Activated CD4-positive, alpha-beta T cell treated with anti-CD3 and anti-CD28 coated beads, Interleukin-2, amount 50 U/mL, for 24 hours (primary cell): ENCODE results near the gene C1QTNF1.

Source experiments
- DNase-seq, 2 donors: peaks; one replicate each; pipeline ENCODE4 v3.0.0-alpha.2; 2020; ENCODE audit warnings: low read depth in 1 of 2, low spot score in 1 of 2

Gene C1QTNF1

DNA sequence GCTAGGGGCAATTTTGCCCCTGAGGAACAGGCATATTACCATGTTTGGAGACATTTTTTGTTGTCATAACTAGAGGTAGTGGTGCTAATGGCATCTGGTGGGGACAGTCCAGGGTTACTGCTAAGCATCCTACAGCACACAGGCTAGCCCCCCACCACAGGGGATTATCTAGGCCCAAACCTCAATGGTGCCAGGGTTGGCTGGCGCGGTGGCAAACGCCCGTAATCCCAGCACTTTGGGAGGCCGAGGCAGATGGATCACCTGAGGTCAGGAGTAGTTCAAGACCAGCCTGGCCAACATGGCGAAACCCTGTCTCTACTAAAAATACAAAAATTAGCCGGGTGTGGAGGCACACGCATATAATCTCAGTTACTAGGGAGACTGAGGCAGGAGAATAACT is 15.2 kb downstream of the C1QTNF1 start:
- DNase-seq, result no peak

DNA sequence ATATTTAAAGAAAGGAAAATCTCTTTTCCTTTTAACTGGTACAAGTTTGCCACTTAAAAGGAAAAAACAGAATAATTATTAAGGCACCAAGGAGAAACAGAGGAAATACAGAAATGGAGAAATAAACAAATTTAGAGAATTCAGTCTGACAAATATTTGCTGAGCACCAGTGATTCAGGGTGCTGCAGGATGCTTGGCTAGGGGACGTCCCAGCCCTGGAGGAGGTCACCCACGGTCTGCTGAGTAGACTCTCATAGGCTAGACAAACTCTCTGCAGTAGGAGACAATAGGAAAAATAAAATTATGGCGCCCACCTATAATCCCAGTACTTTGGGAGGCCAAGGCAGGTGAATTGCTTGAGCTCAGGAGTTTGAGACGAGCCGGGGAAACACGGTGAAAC is 15.9 kb downstream of the C1QTNF1 start:
- DNase-seq, result no peak

DNA sequence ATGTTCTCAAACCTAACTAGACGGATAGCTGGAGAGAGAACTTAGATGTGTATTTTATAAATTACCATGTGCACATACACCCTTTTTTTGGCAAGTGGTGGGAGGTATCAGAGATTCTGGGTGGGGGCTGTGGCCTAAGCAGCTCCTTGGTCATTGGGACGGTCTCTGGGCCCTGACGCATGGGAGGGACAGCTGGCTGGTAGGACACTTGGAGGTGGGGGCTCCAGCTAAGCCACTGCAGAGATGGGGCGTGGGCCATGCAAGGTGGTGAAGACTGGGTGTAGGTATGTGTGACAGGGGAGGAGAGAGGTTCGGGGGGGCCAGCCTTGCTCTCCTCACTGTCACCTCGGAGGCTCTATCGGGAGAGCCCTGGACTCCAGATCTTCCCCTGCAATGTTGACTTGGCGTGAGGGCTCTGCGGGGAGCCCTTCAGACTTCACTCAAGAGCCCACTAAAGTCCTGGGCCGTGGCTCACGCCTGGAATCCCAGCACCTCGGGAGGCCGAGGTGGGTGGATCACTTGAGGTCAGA is 17.1 kb downstream of the C1QTNF1 start:
- DNase-seq, result no peak

DNA sequence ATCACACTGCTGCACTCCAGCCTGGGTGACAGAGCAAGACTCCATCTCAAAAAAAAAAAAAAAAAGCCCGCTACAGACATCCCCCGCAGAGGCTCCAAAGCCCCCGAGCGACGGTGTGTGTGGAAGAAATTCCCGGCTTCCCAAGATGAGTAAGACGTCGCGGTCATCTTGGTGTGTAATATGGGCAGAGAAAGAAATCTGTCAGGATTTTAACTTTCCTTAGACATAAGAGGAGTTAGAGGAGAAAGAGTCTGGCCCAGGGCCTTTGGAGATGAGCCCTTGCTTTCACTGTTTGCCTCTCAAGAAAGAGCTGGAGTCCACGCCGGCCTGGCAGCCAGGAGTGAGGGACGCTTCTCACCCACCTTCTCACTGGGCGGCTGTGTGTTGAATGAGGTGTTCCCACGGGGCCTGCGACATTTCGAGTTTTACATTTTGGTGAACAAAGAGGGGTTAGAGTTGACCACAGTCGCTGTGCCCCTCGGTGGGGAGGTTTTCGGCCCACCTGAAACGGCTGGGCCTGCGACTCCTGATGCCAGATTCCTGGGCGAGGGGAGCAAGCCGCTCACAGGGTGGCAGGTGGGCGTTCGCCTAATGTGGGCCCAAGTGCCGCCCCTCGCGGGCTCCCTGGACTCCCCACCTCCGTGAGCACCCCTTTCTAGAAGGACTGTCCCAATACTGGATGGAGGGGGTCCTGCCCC is 17.9 kb downstream of the C1QTNF1 start:
- no peak for DNase-seq

DNA sequence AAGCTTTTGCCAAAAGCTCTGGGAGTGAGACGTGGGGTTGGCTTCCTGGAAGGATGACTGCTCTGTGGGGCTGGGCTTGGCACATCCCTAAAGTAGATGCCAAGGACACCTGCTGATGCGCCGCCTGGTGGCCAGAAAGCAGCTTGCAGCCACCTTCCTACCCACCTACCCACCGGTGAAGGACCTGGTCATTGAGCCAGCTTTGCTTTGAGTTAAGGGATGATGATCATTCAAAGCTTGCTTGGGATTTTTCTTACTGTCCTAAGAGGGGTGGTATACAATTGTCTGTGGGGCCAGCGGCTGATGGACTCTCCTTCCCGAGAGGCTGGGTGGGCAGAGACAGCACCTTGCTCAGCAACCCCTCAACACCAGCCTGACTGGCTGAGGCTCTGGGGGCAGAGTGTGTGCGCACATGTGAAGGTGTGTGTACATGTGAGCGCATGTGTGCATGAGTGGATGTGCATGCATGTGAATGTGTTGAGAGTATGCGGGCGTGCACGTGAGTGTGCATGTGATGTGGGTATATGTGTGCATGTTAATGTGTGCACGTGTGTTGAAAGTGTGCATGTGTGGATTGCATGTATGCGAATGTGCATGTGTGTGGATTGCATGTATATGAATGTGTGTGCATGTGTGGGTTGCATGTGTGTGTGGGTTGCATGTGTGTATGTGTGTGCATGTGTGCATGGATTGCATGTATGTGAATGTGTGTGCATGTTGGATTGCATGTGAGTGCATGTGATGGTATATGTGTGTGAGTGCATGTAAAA is 18.6 kb downstream of the C1QTNF1 start:
- peak; percentile 49 to 51 for DNase-seq

DNA sequence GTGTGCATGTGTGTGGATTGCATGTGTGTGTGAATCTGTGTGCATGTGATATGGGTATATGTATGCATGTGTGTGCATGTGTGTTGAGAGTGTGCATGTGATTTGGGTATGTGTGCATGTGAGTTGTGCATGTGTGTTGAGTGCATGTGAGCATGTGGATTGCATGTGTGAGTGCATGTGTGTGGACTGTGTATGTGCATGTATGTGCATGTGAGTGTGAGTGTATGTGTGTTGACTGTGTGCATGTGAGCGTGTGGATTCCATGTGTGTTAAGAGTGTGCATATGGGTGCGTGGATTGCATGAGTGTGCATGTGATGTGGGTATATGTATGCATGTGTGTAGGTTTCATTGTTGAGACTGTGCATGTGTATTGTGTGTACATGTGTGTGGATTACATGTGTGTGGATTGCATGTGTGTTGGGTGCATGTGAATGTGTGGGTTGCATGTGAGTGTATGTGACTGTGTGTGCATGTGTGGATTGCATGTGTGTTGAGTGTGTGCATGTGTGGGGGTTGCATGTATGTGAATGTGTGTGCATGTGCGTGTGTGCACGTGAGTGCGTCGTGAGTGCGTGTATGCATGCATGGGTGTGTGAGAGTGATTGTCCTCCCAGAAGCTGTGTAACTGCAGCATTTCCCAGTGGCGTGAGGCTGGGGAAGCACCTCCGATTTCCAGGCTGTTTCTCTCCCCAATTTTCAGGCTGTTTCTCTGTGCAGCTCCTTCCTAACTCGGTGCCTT is 19.4 kb downstream of the C1QTNF1 start:
- DNase-seq, result no peak

DNA sequence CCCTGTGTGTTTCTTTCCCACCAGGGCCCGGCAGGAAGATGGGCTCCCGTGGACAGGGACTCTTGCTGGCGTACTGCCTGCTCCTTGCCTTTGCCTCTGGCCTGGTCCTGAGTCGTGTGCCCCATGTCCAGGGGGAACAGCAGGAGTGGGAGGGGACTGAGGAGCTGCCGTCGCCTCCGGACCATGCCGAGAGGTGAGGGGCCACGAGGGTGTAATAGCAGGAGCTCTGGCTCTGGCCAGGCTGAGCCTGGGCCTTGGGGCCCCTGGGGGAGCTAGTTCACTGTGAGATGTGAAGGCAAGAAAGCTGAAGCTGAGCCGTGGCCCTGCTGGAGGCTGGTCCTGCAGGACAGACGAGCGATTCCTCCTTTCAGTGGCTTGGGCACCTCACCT is 20.0 kb downstream of the C1QTNF1 start:
- no peak for DNase-seq

DNA sequence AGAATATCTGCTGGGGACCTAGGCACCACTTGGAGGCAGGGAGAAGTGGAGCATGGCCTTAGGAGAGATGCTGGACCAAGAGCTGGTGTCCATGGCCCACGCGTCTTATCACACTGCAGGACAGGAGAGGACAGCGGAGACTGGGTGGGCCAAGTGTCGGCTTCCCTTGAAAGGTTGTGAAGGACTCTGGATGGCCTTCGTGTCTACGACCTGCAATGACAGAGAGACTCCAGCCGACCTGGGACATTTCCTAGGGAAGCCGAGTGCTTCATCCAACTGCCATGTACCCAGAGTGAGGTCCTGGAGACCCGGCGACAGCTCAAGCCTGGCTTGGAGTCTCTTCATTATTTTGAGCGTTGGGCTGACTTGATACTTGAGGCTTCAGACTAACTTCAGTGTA is 20.5 kb downstream of the C1QTNF1 start:
- DNase-seq, result no peak

DNA sequence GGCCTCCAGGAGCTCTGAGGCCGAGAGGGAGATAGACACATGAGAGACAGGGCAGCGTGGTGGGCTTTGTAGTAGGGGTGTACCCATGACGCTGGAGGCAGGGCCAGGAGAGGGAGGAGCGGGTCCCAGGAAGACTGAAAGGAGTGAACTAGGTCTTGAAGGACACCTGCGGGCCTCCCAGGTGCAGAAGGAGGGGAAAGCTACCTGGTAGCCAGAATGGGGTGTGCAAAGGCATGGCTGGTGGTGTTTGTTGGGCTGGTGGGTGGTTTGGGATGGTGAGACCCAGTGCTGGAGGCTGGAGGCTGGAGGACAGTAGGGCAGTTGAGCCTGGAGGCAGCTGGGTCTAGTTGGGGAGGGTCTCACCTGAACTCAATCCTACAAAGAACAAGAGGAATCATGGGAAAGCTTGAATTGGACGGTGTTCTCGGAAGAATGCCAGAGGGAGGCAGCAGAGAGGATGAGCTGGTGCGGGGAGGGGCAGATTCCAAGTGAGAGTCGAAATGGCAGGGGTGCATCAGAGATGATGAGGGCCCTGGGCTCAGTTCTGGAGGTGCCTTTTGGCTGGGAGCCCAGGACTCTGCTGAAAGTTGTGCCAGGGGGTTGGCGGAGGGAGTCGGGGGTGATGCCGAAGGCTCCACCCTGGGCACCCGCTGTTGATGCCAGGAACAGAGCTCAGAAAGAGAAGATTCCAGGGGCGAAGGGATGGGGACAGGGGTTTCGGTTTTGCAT is 21.2 kb downstream of the C1QTNF1 start:
- DNase-seq, result no peak

DNA sequence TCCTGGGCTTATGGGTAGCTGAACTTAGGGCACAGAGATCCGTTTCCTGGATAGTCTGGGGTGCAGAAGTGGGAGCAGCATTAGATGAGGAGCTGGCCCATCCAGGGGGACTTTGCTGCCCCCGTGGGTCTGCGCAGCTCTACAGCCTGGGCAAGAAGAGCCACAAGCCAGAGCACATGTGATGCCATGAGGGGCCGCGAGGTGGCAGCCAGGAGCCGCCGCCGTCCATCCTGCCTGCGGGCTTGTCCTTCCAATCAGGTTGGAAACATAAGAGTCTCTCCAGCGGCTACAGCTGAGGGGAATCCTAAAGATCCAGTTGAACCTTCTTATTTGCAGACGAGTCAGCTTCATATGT is 21.9 kb downstream of the C1QTNF1 start:
- DNase-seq, result peak; percentile 28 to 51

DNA sequence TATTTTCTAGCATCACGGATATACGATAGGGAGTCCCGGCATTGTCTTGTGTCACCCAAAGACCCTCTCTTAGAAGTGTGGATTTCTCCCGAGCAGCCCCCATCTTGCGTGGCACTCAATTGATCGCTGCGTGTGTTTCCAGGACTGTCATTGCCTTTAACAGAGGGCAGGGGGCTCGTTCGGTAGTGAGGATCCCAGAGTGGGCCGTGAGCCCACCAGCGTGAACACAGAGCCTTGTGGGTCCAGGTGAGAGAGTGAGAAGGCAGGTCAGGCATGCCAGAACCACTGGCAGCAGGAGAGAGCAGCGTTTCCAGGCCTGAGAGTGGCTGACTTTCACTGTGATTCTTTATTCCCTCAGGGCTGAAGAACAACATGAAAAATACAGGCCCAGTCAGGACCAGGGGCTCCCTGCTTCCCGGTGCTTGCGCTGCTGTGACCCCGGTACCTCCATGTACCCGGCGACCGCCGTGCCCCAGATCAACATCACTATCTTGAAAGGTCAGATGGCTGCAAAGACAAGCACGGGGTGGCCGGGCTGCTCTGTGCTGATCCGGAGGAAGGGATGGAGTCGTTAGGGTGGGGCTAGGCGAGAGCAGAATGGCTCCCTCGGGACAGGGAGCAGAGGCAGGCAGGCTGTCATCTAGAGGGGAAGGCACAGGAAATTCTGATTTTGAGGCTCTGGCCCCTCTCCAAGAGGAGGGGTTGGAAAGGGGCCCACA is 22.4 kb downstream of the C1QTNF1 start:
- no peak for DNase-seq

DNA sequence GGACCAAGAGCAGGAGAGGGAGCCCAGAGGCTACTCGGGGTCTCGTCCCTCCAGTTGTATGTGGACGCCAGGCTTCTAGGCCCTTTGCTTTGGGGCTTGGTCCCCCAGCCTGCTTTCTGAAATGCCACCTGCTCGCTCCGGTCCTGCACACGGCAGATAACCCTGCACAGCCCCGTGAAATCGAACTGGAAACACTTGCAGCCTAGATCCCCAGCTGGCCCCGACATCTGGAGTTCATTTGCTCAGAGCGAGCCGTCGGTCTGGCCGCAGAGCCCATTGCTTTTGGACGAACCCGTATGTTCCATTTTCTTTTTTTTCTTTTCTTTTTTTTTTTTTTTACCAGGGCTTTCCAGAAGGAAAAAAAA is 22.9 kb downstream of the C1QTNF1 start:
- no peak for DNase-seq

DNA sequence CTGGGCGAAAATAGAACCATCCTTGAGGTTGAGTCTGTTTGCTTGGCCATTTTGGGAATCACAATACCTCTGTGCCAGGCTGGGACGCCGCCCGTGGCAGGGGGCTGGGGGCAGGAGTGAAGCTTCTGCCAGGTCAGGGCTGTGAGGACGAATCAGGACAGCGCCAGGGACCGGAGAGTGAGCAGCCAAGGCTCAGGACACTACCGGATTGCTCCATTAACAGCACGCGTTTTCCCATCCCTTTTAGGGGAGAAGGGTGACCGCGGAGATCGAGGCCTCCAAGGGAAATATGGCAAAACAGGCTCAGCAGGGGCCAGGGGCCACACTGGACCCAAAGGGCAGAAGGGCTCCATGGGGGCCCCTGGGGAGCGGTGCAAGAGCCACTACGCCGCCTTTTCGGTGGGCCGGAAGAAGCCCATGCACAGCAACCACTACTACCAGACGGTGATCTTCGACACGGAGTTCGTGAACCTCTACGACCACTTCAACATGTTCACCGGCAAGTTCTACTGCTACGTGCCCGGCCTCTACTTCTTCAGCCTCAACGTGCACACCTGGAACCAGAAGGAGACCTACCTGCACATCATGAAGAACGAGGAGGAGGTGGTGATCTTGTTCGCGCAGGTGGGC is 23.4 kb downstream of the C1QTNF1 start:
- no peak for DNase-seq

DNA sequence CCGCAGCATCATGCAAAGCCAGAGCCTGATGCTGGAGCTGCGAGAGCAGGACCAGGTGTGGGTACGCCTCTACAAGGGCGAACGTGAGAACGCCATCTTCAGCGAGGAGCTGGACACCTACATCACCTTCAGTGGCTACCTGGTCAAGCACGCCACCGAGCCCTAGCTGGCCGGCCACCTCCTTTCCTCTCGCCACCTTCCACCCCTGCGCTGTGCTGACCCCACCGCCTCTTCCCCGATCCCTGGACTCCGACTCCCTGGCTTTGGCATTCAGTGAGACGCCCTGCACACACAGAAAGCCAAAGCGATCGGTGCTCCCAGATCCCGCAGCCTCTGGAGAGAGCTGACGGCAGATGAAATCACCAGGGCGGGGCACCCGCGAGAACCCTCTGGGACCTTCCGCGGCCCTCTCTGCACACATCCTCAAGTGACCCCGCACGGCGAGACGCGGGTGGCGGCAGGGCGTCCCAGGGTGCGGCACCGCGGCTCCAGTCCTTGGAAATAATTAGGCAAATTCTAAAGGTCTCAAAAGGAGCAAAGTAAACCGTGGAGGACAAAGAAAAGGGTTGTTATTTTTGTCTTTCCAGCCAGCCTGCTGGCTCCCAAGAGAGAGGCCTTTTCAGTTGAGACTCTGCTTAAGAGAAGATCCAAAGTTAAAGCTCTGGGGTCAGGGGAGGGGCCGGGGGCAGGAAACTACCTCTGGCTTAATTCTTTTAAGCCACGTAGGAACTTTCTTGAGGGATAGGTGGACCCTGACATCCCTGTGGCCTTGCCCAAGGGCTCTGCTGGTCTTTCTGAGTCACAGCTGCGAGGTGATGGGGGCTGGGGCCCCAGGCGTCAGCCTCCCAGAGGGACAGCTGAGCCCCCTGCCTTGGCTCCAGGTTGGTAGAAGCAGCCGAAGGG is 24.2 kb downstream of the C1QTNF1 start:
- no peak for DNase-seq

DNA sequence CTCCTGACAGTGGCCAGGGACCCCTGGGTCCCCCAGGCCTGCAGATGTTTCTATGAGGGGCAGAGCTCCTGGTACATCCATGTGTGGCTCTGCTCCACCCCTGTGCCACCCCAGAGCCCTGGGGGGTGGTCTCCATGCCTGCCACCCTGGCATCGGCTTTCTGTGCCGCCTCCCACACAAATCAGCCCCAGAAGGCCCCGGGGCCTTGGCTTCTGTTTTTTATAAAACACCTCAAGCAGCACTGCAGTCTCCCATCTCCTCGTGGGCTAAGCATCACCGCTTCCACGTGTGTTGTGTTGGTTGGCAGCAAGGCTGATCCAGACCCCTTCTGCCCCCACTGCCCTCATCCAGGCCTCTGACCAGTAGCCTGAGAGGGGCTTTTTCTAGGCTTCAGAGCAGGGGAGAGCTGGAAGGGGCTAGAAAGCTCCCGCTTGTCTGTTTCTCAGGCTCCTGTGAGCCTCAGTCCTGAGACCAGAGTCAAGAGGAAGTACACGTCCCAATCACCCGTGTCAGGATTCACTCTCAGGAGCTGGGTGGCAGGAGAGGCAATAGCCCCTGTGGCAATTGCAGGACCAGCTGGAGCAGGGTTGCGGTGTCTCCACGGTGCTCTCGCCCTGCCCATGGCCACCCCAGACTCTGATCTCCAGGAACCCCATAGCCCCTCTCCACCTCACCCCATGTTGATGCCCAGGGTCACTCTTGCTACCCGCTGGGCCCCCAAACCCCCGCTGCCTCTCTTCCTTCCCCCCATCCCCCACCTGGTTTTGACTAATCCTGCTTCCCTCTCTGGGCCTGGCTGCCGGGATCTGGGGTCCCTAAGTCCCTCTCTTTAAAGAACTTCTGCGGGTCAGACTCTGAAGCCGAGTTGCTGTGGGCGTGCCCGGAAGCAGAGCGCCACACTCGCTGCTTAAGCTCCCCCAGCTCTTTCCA is 25.1 kb downstream of the C1QTNF1 start:
- no peak for DNase-seq

DNA sequence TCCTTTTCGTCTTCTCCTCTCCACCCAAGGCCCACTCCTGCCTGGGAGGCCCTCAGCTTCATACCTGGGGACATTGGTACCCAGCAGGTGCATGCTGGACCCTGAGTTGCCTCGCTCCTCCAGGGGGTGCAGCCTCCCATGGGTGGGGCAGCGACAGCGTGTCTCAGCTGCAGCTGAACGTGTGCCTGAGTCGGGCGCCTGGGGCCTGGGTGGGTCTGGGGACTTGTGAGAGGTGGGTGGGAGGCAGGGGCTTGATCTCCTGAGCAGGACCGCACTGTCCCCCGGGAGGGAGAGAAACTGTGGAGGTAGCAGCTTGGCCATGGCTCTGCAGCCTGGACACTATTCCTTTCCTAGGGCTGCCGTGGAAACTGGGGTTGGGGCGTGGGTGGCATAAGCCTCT is 25.9 kb downstream of the C1QTNF1 start:
- DNase-seq, result no peak

DNA sequence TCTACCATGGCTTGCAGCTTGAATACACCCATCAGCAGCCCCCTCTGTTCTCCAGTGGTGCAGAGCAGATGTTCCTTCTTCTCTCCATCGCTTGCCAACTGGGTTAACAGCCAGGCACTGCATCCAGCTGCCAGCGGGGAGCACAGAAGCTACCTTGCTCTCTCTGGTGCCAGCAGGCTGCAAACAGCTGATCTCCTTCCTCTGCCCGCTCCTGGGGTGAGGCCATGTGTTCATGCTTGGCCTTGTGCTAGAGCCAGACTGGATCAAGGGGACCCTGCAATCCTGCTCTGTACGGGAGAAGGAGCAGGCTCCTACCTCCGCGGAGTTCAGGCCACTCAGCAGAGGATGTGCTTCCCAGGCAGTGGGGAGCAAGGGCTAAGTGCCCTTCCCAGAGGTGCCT is 26.6 kb downstream of the C1QTNF1 start:
- DNase-seq, result no peak

DNA sequence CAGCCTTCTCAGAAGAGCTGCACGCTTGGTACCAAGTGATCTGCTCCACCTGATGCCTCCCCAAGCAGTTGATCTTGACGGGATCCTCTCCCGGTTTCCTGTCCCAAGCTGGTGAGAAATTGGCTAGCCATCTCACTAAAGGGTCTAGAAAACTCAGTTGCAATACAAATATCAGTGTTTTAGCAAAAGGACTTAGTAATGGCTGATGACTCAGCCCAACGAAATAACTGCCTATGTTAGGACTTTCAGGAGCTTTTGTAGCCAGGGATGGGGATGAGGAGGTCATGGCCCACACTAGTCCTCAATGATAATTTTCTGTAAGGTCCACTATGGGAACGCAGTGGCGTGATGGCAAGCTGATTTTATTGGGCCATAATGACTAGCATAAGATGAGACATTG is 27.3 kb downstream of the C1QTNF1 start:
- no peak for DNase-seq
